ENCODE measurements around the gene ADAP1.

DNA sequence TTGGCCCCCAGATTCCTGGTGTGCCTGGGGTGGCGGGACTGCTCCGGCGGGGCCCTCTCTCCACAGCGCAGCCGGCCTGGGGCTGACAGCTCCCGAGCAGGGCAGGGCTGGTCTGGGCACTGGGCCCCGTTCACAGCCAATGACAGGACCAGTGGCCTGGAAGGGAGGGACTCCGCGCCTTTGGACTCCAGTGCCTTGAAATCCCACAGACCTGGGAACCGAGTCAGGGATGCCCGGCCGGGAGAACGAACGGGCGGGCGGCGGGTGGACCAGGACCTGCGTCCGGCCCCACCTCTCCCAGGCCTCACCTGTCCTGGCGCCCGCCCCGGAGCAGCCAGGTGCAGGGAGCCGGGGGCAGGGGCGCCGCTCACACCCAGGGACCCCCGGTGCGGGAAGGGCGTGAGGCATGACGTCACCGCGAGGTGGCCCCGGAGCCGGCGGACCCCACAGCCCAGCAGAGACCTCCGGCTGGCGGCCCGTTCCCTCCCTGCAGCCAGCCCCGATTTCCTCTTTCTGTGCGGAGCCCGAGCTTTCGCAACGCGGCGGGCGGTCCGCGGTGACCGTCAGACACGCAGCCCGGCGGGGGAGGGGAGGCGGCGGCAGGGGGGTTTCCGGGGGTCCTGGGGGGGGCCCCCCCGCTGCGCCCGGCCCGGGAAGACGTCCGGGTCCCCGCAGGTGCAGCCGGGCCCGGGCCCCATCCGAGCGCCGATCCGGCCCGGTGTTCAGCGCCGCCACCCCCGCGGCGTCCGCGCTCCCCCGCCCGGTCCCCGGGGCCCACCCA is 743 bp downstream of the ADAP1 start:
- TF ChIP-seq CTCF (IDR thresholded peaks at IDR 0.05) (no peak), POLR2AphosphoS5 (IDR thresholded peaks at IDR 0.05) (no peak)
